Activated gamma-delta T cell treated with anti-CD3 and anti-CD28 coated beads, Interleukin-2, amount 50 U/mL, for 16 hours (primary cell): ENCODE results near the gene APBA3.

Experiments used
- DNase-seq: peaks from one replicate; pipeline ENCODE4 v3.0.0-alpha.2; 2020; ENCODE audit warnings: low read depth

APBA3 gene

DNA sequence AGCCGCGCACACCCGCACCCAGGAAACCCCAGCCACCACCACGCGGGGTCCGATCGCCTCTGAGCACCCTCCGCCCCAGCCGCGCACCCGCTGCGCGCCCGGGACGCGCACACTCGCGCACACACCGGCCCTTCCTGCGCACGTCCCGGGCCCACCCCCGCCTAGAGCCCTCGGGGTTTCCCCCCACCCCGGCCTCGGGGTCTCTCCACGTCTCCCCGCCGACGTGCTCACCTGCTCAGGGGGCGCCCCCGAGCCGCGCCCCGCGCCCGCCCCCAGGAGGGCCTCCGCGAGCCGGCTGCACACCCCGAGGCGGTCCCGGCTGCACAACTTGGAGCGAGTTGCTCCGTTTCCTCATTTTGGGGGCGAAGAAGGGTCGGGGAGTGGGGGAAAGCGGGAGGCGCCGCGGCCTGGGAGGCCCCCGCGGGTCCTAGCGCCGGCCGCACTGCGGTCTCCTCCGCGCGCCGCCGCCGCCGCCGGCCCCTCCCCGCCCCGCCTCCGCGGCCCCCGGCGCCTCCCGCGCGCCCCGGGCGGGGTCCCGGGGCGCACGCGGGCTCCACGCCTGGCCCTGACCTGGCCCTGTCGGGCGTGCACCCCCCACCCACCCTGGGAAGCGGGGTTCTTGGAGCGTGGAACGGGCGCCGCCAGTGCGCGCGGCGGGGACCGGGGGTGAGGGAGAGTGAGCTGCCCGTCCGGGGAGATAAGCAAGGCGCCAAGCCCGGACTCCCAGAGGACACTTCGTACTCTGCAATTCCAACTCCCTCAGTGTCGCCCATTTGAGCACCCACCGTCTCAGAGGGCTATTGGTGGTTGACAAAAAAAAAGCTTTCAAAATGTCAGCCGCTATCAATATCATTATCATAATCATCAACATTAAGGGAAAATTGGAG lies 24.7 kb upstream of the APBA3 start, which contains the start of gene MATK:
Gene MATK, minus strand, starts transcription at position 444 of the 887 bp plus-strand sequence. CDS start 1,246 bp downstream, outside the sequence.
- DNase-seq: no peak

- peak; percentile 24 for DNase-seq
These were observed 24.0 kb upstream of the APBA3 start for GRCh38 chr19:3785451-3785937.

GRCh38 chr19:3784607-3785450 lies 23.3 kb upstream of the APBA3 start:
- no peak for DNase-seq

GRCh38 chr19:3783660-3784584 lies 22.4 kb upstream of the APBA3 start:
- peak; percentile 29 for DNase-seq

DNA sequence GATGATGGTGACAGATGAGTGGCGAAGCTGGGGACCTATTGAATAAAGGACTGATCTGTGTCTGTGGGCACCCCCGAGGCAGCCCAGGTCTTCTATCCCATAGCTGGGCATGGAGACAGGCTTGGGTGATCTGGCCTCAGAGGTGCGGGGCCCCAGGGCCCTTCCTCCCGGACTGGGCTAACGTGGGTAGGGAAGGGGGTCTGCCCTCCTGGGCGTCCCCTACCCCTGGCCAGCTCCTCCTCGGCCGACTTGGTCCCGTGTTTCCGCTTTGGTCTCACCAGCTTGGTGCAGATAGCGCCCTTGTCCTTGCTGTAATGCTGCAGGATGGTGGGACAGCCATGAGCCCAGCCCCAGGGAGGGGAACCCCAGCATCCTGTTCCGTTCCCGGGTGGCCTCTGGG lies 21.4 kb upstream of the APBA3 start:
- no peak for DNase-seq

DNA sequence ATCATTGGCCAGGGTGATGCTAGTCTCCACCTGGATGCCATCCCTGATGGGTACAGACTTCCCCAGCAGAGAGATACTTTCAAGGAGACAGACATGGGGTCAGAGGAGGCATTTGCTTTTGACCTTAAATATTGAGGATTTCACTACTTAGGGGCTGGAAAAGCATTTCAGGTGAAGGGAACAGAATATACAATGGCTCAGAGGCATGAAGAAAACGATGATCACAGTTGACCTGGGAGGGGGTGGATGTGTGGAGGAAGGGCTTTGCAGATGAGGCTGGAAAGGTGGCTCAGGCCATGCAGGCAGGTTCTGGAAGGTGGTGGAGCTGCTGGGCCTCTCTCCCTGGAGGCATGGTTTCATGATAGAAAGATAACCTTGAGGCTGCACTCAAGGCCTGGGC lies 20.8 kb upstream of the APBA3 start:
- no peak for DNase-seq

- no peak for DNase-seq
These were observed 20.1 kb upstream of the APBA3 start for GRCh38 chr19:3781603-3782002.

- no peak for DNase-seq
These were observed 19.4 kb upstream of the APBA3 start for GRCh38 chr19:3780786-3781304.

DNA sequence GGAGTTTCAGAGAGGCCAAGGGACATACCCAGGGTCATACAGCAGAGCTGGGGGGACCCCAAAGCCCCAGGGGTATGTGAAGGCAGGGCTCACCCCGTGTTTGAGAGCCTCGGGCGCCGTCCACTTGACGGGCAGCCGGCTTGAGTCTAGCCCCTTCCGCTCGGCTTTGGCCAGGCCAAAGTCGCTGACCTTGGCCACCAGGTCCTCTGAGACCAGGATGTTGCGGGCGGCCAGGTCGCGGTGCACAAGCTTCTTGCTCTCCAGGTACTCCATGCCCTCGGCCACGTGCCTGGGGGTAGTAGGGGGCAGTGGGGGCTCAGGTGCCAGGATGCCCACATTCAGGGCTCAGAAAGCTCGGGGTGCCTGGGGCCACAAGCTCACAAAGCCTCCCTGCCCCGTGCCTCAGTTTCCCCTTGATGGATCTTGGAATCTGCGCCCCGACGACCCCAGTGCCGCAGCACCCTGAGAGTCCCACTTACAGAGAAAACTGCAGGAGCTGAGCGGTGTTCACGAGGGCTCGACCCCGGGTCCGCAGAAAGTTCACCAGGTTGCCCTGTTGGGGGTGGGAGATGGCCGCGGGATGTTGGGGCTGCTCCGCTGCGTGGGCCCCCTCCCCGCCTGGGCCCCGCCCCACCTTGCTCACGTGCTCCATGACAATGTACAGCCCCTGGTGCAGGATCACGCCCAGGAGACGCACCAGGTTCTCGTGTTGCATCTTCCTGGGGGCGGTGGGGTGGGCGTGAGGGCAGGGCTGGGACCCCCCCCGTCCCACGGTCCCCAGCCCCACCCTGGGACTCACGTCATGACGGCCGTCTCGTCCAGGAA lies 17.6 kb upstream of the APBA3 start:
- DNase-seq: no peak

DNA sequence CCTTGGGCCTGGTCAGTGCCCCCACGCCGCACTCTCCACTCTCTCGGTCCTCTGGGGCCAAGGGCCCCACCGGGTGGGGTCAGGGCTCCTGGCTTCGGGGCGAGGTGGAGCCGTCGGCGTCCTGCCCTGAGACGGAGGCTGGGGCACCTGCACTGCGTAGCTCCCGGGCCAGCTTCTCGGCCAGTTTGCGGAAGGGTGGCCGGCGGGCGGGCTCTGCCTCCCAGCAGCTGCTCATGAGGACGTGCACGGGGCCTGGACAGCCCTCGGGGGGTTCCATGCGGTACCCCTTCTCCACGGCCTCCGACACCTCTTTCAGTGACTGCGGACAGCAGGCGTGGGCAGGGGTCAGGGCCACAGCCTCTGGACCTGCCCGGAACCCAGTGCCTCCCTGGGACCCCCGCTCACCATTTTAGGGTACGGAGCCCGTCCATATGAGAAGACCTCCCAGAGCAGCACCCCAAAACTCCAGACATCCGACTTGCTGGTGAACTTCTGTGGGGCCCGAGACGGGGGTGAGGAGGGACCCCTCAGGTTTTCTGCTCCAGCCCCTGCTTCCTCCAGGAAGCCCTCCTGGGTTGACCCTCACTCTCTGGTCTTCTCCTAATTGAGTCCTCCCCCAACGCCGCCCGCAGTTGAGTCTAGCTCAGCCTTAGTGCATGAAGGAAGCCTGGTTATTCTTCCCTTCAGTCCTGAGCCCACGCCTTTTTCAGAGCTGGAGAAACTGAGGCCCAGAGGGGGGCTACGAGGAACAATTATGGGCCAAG lies 16.8 kb upstream of the APBA3 start:
- DNase-seq: no peak

DNA sequence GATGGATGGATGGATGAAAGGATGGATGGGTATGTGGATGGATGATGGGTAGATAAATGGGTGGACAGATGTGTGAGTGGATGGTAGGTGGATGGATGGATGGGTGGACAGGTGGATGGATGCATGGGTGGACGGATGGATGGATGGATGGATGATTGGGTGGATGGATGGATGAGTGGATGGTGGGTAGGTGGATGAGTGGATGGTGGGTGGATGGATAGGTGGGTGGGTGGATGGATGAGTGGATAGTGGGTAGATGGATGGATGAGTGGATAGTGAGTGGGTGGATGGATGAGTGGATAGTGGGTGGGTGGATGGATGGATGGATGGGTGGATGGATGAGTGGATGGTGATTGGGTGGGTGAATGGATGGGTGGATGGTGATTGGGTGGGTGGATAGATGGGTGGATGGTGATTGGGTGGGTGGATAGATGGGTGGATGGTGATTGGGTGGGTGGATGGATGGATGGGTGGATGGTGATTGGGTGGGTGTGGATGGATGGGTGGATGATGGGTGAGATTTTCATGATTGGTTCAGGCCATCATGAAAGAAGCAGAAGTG lies 15.1 kb upstream of the APBA3 start:
- no peak for DNase-seq

- DNase-seq: no peak
These were observed 14.3 kb upstream of the APBA3 start for GRCh38 chr19:3775831-3776230.

DNA sequence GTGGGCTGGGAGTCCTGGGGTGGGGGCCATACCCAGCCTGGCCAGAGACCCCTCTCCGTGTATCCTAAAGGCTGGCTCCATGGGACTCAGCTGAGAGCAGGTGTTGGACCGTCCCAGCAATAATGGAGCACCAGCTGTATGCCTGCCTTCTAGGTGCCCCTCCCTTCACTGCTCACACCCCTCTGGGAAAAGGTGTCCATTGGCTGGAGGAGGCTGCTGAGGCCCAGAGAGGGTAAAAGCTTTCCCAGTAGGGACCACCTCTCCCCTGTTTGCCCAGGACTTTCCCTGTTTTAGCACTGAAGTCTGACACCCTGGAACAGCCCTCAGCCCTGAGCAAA lies 13.9 kb upstream of the APBA3 start:
- DNase-seq: no peak

DNA sequence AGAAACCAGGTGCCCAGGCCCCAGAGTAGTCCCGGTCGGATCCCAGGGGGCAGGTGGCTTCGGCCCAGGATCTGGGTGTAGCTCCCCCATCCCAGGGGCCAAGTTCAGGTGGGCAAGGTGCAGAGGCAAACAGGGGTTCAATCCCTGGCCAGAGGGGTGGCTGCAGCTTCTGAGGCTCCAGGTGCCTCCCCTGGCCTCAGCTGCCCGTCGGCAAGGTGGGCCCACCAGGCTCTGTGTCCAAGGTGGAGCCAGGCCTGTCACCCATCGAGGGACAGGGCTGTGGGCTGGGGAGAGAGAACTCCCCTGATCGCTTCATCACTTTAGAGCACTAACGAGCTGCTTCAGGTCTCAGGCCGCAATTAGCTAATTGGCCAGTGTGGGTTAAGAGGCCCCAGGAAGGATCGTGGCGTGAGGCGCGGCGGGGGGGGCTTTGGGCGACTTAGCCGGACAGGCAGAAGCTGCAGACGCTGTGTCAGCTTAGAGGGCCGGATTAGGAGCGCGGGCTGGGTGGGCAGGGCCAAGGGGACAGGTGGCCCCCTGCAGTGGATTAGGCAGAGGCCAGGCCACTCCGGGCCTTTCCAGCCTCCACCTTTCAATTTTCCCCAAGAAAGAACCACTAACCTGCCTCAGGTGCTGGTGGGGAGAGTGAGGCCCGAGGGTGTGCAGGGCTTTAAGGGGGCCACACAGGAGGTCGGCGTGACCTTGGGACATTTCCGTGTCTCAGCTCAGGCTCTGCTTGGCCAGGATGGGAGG lies 13.3 kb upstream of the APBA3 start:
- DNase-seq: no peak

DNA sequence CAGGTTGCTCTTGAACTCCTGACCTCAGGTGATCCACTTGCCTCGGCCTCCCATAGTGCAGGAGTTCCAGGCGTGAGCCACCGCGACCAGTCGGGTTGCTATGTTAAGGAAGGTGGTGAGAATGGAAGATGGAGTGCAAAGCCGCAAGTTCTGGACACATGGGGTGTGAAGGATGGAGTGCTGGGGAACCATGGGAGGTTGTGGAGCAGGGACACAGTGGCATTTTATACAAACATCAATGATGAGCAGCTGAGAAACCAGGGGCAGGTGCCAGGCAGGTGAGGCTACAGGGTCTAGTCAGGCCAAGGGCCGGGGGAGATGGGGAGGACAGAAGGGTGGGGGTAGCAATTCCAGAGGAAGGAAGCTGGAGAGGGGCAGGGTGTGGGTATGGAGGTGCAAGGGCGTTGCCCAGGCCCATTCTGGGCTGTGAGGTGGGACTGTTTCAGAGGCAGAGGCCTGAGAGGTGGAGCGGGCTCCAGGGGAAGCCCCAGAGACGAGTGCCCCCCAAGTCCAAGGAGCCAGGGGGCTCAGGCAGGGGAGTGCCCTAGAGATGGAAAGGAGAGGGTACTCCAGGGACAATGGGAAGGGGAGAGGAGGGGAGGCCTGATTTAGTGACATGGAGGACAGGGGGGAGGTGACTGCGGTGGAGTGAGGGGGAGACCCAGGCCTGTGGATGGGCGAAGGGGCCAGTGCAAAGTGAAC lies 12.5 kb upstream of the APBA3 start:
- DNase-seq: no peak

DNA sequence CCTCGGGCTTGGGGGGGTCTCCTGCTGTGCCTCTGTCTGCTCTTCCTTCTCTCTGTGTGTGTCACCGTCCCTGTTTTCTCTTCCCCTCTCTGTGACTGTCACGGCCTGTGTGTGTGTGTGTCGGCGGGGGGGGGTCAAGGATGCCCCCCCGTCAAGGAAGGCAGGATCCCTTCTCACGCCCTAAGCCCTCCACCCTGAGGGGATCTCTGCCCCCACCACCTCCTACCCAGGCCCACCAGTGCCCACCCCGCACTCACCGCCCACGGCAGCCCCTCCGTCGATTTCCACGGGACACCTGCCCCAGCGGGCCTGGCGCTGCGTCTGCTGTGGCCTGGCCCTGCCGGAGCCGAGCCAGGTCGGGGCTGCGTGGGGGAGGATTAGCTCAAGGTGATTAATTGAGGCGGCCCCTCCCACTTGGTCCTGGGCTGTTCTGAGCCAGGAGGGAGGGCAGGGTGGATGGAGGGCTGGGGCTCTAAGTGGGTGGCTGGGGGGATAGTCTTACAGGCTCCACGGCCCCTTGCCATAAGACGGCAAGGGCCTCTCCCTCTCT lies 10.5 kb upstream of the APBA3 start, which contains the start of gene RAX2:
Gene RAX2, minus strand, starts transcription at position 323 of the 550 bp plus-strand sequence. CDS start 486 bp downstream, outside the sequence.
- no peak for DNase-seq

DNA sequence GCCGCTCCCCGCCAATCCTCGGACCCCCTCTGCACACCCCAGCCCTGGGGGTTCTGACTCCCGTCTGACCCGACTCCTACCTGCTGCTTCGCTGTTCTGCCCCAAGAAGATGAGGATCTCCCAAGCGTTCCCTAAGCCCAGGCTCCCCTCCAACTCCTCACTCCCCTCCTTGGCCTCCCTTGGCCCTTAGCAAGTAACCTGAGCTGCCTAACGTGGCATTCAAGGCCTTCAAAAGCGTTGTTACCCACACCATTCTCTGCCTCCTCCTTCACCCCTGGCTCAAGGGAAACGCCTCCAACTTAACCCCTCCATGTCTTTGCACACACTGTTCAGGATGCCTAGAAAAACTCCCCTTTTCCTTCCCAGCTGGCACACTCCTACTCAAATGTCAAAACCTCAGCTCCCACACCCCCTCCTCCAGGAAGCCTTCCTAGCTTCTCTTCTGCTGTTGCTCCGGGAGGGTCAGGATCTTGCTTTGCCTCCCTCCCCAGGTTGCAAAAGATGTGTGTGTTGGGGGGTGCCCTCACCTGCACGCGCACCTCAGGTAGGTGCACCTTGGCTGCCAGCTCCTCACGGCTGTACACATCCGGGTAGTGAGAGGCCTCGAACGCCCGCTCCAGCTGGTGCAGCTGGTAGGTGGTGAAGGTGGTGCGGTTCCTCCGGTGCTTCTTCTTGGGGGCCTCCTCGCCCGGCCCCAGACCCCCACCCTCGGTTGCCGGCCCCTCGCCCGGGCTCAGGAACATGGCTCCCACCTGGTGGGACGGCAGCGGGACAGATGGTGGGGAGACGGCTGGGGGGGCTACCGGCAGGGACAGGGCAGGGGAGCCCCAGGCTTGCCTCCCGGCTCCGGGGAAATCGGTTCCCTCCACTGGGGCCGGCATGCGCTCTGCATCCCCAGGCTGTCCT lies 9.8 kb upstream of the APBA3 start:
- no peak for DNase-seq
